LHCN-M2 (cell line): ENCODE measurements around the gene IQCK. TPM values are rescaled to one million over a fixed set of nuclear protein-coding genes. Genes with fewer than 3 reads are reported as not detected.
"Not testable (repeated sequence)": the region's sequence is repeated elsewhere in the genome, so short reads cannot be mapped to it uniquely, and the experiment has no call there.

ENCODE experiments used
- DNase-seq: peaks from one replicate; pipeline ENCODE4 v3.0.0-alpha.2; 2012; ENCODE audit warnings: low read depth
- total RNA-seq: library from RNA; depleted of rRNA; stranded (reverse); fragments of >200 nt; gene quantifications from 2 replicates; pipeline ENCODE4 v1.2.3, GENCODE V29; 2014

IQCK gene
- total RNA-seq, 1 experiment from 2014 or later: 11.7 TPM

DNA sequence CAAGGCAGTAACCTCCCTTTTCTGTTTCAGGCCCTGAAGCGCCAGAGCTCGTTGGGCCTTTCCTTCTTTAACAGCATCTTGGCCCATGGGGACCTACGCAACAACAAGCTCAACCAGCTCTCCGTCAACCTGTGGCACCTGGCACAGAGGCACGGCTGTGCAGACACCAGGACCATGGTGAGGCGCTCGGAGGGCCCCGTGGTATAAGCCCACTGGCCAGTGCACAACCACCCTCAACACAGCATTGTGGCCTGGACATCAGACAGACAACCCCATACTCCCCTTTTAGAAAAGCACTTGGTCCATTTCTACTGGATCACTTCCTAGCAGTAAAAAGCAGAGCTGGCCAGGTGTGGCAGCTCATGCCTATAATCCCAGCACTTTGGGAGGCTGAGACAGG lies 18.6 kb upstream of the IQCK start:
- no peak for DNase-seq

DNA sequence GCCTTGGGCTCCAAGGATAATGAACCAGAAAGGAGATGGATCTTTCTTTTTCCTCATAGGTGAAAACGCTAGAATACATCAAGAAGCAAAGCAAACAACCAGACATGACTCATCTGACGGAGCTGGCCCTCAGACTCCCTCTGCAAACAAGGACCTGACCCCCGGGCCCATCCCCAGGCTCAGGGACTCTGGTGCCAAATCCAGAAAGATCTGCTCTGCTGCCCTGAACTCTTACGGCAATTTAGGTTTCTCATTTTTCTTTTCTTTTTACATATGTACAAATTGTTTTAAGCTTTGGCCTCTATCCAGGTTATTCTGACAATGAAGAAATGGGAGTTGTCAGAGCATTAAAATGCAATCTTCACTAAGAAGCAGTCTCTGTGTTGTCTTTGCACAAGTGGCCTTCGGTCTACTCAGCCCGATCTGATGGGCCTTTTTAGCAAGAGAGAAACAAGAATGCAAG lies 17.7 kb upstream of the IQCK start:
- DNase-seq: no peak

DNA sequence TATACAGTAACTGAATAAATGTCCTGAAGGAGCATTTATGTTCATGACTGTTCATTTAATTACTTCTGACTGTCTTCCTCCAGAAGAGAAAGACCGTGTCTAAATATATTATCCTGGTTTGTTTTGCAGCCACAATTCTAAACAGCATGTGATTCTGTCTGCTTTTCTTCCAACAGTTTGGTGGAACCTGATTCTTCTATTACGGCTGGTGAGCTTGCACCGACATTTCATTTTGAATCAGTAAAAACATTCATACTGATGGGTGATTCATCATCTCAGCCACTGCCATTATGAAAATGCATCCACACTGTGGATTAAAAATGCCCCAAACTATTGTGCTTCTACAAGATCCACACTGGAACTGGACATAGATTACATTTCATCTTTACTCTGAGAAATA lies 17.0 kb upstream of the IQCK start:
- no peak for DNase-seq

DNA sequence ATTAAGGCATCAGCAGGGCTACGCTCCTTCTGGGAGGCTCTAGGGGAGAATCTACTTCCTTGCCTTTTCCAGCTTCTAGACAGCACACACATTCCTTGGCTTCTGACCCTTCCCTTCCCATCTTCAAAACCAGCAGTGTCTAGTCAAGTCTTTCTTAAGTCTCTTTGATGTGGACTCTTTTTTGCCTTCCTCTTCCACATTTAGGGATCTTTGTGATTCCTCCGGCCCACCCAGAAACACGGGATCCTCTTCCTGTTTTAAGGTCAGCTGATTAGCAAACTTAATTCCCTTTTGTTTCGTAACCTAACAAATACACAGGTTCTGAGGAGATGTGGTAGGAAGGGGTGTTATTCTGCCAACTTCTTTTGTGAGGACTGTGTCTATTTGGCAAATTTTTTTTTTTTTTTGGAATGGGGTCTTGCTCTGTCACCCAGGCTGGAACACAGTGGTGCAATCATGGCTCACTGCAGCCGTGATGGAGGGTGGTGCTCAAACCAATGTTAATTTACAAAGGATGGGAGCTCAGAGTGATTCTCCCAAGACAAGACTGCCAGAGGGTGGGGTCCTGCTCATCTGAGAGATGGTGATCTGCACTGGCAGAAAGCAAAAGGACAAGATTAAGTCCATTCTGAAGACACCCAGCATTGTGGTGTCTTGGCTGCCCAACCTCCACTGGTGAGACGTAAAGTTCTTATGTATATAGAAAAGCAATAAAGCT lies 14.7 kb upstream of the IQCK start:
- DNase-seq: no peak

DNA sequence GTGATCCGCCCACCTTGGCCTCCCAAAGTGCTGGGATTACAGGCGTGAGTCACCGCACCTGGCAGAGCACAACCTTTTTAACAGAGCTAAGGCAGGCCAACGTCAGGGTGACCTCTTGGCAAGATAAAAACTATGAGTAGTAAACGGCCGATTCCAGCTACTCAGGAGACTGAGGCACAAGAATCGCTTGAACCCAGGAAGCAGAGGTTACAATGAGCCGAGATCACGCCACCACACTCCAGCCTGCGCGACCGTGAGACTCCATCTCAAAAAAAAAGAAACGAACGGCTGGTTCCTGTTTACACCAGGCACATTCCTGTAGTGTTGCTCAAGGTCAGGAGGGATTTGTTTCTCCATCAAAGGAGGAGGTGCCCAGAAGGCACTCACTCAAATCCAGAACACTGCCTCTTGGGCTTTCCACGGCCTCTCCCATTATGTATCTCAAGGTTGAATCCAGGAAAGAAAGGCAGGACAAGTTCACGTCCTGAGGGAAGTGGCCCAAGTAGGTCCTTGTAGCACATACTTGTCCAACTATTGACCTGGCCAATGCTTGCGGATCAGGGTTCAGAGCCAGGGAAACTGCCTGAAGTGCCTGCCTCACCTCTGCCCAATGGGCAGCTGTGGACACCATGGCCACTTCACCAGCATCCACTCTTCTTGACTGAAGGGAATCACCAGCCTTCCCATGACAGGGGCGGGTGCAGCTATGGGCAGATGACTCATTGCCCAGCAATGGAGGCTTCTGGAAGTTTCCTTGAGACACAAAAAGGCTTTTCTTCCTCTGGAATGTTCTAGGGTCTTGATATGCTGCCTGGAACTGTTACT lies 13.5 kb upstream of the IQCK start:
- peak; percentile 67 for DNase-seq

DNA sequence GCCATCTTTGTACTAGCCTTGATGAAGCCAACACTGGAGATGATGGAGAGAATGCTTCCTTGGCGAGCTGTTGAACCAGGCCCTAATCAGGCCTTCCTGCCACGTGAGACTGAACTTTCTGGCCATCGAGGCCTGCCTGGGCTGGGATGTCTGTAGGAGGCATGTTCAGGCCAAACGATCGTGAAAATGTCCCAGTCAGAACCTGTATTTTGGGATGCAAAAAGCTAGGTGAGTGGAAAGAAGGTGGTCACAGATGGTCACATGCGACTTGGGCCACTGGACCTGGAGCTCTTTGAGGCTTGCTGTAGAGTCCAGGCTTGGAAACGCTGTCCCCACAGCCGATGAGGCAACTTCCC lies 12.9 kb upstream of the IQCK start:
- no peak for DNase-seq

DNA sequence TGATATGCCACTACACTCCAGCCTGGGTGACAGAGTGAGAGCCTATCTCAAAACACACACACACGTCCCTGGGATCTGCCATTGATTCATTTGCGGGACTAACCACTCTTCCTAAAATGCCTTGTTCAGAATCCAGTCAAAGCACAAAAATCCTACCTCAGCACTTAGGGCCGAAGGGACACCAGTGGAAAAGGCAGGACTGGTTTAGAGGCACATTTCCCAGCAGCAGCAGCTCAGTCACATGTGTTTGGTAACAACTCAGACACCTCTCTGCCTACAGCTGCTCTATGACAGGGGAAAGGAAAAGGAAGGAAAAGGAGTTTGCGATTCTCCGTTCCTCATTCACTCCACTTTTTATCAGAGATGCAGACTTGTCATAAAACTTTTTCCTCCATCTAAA lies 12.2 kb upstream of the IQCK start:
- no peak for DNase-seq

DNA sequence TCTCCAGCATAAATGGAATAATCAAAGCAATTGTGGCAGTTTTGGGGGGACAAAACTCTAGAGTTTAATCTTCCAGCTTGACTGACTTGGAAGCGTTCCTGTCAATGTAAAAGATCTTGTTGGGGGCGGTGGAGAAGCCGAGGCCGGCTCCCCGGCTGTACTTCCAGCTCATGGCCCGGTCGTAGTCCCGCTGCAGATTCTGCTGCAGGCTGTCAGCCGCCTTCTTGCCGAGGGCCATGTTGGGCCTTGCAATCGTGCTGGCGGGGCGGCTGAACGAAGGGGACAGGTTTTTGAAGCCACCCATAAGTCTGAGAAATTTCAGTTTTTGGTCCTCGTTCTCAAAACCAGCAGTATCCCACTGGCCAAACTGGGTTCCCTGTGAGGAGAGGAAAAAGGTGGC lies 11.2 kb upstream of the IQCK start:
- DNase-seq: no peak

DNA sequence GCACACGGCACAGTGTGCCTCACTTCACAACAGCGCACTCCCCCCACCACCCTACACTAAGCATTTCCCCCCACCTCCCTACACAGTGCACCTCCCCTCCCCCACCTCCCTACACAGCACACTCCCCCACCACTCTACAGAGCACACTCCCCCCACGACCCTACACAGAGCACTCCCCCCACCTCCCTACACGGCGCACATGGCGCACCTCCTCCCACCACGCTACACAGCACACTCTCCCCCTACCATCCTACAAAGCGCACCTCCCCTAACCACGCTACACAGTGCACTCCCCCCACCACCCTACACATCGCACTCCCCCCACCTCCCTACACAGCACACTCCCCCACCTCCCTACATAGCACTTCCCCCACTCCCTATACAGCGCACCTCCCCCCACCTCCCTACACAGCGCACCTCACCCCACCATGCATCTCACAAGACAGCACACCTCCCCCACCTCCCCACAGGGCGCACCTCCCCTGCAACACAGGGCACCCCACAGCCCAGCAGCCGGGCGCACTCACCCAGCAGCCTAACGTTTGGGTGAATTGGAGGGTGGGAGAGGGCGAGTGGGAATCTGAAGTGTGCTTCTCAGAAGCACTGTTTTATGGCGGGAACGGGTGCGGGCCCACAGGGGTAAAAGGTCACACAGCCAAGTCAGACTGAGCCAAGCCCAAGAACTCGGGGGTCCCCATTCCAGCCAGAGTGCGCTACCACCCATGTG lies 10.3 kb upstream of the IQCK start:
- no peak for DNase-seq

DNA sequence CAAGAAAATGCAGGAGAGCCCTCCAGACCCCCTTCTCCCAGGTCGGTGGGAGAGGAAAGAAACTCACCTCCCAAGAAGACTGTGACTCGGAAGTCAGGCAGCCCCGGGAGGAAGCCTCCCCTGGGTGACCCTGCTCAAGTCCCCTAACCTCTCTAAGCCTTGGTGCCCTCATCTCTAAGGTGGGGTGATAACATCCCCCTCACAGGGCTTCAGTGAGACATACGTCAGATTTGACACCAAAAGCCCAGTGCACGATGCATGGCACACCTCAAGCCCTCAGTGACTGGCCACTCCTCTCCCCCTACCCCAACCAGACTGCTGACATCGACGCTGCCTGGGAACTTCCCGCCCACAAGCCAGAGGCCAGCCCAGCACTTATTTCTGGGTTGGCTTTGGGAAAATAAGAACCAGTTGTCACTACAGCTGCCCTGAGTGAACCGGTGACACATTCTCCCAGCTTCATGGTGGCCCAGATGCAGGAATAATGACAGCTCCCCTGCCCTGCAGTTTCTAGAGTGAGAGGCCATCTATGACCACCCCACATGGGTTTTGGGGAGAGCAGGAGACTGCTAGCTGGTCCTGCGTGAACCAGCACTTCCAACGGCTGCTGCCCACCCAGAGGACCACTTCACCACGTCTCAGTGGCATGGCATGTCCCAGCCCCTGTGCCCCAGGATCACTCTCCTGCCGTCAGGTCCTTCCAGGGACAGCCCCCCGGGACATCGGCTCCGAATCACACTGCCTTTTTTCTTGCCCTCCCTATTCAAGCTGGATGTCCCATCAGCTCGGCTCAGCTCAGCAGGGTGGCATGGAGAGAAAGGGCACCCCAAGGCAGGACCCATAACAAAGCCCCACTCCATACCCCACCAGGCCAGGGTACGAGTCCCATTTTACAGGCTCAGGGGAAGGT lies 9.5 kb upstream of the IQCK start:
- no peak for DNase-seq

DNA sequence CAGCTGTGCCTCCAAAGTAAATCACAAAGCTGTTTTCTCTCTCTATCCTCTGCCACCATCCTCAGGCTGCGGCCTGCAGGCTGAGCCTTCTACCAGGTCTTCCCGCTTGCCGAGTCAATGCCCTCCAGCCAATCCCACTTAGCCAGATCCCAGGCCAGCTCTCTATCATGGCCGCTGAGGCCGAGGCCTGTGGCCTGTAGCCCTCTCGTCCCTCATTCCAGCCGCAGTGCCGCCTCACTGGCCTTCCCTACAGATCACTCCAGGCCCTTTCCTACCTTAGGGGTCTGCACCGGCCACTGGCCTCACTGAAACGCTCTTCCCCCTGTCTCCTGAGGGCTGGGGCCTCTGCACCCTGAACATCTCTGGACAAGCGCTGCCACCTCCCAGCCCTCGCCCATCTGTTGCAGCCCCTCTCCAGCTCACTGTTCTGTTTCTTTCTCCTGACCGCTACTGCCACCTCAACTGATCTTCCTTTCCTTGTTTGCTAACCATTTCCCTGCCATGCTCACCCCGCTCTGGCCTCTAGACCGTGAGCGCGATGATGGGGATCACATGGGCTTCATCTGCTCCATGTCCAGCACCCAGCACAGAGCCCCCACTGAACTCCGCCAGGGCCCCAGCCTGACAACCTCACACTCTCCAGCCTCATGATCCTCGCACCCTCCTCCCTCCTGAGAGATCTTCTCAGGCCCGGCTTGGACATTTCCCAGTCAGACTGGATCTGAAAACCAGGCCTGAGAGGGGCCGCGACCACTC lies 8.5 kb upstream of the IQCK start:
- DNase-seq: no peak

DNA sequence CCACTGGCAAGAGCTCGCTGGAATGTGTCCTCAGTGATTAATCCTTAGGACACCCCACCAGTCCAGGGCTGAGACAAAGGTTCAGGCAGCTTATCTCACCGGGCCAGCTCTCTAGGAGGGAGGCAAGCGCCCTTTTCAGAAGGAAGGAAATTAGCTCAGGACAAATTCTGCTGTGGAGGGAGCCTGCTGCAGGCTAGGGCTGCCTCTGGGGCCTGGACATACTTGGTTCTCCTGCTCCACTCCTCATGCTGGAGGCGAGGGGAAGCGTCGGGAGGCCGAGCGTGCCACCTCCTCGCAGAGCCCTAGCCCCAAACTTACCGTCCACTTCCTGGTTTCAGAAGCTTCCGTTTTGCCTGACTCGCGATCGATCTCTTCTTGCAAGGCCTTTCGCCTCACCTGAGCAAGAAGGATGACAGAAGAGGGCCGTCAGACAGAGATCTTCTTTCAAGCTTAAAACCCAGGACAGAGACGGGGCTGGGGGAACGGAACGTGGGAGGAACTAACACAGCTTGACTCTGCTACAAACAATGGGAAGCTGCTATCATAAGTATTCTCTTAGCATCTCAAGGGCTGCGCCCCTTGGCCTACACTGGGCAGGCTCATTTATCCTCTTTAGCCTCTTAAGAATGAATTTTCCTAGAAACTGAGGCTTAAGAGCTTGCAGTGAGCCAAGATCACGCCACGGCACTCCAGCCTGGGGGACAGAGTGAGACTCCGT lies 7.7 kb upstream of the IQCK start:
- no peak for DNase-seq

DNA sequence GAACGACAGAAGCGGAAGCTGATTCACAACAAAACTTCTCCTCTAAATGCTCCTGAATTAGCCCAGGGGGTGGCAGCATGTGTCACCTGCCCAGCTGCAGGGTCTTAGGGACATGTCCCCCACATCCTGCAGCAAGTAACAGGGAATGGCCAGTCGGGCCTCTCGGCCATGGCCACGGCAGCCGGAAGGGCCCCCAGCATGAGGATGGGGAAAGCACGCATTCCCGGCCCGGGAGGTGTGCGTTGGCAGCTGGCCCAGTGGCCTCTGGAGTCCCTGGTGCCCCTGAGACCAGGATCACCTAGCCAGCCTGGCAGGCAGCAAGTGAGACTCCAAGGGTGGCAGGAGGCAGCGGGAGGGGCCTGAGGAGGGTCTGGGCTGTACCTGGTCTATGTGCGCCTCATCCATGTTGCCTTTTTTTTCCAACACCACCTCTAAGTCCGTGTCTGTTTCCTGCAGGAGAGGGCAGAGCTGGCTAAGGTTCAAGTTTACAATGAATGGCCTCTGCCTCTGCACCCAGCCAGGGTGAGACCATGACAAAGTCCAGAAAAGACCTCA lies 7.0 kb upstream of the IQCK start:
- DNase-seq: no peak

DNA sequence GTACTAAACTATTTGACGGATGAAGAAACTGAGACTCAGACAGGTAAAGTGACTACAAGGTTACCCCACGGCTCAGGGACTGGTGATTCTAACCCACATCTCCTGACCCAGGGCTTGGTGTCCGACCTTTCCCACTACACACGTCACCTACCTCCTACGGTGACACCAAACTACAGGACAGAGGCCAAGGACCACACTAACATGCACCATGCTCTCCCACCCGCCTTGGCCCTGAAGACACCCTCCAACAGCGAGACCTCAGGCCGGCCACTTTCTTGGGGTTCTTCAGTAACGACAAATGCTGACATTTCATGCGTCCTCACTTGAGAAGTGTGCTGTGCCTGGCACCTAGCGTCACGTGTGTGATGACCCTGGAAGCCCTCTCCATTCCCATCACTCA lies 6.4 kb upstream of the IQCK start:
- no peak for DNase-seq

DNA sequence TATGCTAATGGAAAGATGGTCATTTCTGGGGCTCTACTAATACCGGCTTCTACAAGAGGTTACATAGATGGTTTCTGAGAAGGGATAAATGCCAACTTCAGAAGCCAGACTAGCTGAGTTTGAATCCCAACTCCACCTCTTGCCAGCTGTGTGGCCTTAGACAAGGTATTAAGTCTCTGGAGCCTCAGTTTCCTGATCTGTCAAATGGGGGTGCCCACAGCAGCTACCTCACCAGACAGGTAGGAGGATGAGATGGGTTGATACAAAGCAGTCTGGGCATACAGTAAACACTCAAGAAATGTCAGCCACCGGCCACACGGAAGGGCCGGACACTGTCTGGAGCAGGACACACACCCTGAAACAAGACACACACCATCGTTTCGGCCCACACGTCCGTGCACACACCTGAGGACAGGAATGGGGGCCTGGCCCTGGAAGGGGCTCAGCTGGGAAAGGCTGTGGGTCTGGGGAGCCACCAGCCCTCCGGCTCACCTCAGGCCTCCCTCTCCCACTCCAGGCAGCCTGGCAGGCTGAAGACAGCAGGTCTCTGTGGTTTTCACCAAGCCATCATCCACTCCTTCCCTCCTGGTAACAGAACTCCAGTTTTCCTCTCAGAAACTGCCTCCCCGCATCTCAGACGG lies 5.5 kb upstream of the IQCK start:
- DNase-seq: no peak

DNA sequence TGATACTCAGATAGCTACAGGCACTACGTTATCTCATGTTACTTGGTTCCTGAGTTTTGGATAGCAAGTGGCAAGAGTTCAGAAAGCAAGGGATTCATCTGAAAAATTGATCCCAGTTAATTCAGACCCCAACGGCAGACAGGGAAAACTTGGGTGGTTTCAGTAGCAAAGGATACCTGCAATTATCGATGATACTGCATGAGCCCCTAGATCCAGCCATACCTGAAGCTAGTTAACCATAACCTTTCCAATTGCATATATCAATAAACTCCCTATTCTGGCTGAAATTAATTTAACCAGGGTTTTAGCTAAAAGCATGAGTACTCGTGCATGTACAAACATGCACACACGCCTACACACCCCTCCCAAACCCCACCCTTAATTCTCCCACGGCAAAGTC lies 4.4 kb upstream of the IQCK start:
- DNase-seq: no peak

DNA sequence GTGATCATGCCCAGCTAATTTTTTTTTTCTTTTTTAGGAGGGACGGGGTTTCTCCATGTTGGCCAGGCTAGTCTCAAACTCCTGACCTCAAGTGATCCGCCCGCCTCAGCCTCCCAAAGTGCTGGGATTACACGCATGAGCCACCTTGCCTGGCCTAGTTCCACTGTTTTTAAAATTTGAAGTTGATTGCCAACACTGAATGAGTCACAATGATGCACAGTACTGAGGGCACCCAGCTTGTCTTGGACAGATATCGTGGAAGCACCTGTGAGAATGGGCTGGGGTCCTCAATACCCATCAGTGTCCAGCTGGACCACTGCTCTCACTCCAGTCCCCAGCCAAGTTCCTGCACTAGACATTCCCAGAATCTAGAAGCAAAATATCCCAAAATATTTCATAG lies 2.5 kb upstream of the IQCK start:
- DNase-seq: no peak

DNA sequence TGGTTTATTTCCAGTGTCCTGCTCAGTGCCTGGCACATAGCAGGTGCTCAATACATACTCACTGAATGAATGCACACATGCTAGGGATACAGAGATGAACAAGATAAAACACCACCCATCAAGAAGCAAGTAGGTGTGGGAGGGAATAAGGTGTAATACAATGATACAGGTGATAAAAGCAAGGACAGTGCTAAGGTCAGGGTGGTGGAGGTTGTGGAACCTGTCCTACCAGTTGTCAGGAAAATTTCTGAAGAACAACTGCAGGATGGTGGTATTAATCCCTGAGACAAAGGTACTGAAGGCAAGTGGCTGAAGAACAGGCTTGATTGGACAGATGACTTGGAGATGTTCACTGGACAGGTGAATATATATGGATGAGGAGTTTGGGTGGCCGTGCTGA lies 1.9 kb upstream of the IQCK start:
- no peak for DNase-seq

DNA sequence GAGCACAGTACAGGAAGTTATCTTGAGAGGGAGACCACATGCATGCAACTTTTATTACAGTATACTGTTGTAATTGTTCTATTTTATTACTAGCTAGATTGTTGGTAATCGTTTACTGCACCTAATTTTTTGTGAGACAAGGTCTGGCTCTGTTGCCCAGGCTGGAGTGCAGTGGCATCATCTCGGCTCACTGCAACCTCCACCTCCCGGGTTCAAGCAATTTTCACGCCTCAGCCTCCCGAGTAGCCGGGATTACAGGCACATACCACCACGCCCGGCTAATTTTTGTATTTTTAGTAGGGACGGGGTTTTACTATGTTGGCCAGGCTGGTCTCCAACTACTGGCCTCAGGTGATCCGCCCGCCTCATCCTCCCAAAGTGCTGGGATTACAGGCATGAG lies 1.3 kb upstream of the IQCK start:
- DNase-seq: not testable (repeated sequence)
